Esophagus muscularis mucosa (tissue), 4 donors: ENCODE data around the gene CEP68. TPM values are rescaled to one million over a fixed set of nuclear protein-coding genes. Genes with fewer than 3 reads are reported as not detected.

Experiments used
- DNase-seq: peaks from one replicate; pipeline ENCODE4 v3.0.0-alpha.2; 2017; ENCODE audit errors: extremely low spot score
- H3K27ac ChIP-seq, 4 donors: fragments of 200-600 bp; sonication (generic); replicated peaks in 1 of 4; 1 replicate in 3 of 4; 2 replicates in 1 of 4; pipeline ENCODE4 v1.5.1; 2016 to 2019; ENCODE audit warnings: mild to moderate bottlenecking in 1 of 4
- H3K27me3 ChIP-seq, 4 donors: fragments of 200-600 bp; sonication (generic); one replicate each; pipeline versions ENCODE4 v1.5.1 to v1.6.0; 2016 to 2019
- H3K36me3 ChIP-seq, 4 donors: fragments of 200-600 bp; sonication (generic); one replicate each; pipeline ENCODE4 v1.5.1; 2016 to 2019
- H3K4me1 ChIP-seq, 4 donors: fragments of 200-600 bp; sonication (generic); one replicate each; pipeline ENCODE4 v1.5.1; 2016 to 2019
- H3K4me3 ChIP-seq, 4 donors: fragments of 200-600 bp; sonication (generic); 1 replicate in 2 of 4; 2 replicates in 2 of 4; pipeline ENCODE4 v1.5.1; 2016 to 2019; ENCODE audit warnings: mild to moderate bottlenecking in 4 of 4, moderate library complexity in 1 of 4
- H3K9me3 ChIP-seq, 4 donors: fragments of 200-600 bp; sonication (generic); 1 replicate in 3 of 4; 2 replicates in 1 of 4; pipeline ENCODE4 v1.5.1; 2016 to 2019
- EP300 ChIP-seq: sonication (generic); formaldehyde crosslinking; IDR thresholded peaks from one replicate; pipeline ENCODE4 v1.6.1; 2017; ENCODE audit warnings: antibody characterized with exemption
- POLR2A ChIP-seq: fragments of 450-650 bp; IDR thresholded peaks from one replicate; pipeline ENCODE4 v1.6.1; 2017; ENCODE audit warnings: antibody characterized with exemption, moderate library complexity, mild to moderate bottlenecking, low read depth
- POLR2AphosphoS5 ChIP-seq, 2 donors: sonication (generic); formaldehyde crosslinking; IDR thresholded peaks; one replicate each; pipeline ENCODE4 v1.6.1; 2017; ENCODE audit warnings: antibody characterized with exemption in 2 of 2
- WGBS: methylation state at CpG from one replicate; pipeline ENCODE4 v1.1.5; 2018; 5-methylcytosine and 5-hydroxymethylcytosine counted together
- intact Hi-C: fragments of 100-400 bp; cut with DNase I; formaldehyde crosslinking; loops from one replicate; pipeline ENCODE4 v1.15.1; 2023
- total RNA-seq, 4 donors: library from RNA; depleted of rRNA; stranded (reverse); fragments of >200 nt; gene quantifications; one replicate each; pipeline versions ENCODE4 v1.1.0 to v1.2.1, GENCODE V29; 2016
- TF ChIP-seq, protein P1 (sequence below), 3 experiments: fragments of 200-600 bp in 2 of 3; fragments of 450-650 bp in 1 of 3; sonication (generic) in 2 of 3; IDR thresholded peaks; one replicate each; pipeline ENCODE4 v1.5.1; 2017 to 2019; ENCODE audit warnings: antibody characterized with exemption in 3 of 3, mild to moderate bottlenecking in 2 of 3, moderate library complexity in 1 of 3

The CEP68 gene
- total RNA-seq, 4 donors from 2014 or later, result 21.6 to 39.3 (median 28.6) TPM

DNA sequence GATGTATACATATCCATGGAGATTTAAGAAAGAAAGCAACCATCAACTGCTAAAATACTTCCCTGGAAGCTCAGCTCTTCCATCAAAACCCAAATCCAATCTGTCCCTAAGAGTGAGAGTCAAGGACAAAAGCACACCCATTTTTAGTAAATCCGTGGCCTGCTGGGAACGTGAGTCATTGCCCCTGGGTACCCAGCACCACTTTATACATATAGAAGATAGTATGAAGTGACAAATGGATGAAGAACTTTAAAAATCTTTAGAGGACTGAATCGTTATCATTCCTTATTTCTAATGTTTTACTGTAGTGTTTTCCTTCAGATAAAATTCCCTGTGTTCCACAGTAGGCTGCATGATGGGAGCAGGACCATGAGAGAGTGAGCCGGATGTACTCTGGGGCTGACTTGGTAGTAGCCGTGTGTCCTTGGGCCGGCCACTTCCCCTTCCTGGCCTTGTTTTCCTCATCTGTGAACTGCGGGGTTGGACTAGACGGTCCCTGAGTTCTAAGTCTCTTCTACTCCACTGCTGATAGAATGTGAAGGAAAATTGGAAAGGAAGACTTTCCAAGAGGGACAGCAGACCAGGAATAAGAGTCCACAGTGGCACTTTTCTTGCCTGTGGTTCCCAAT, 28.5 kb upstream of the CEP68 start:
- Histone ChIP-seq H3K36me3 (peaks cover 0 to 7% (median 0%) of the 10 kb centered on the region in 4 donors), H3K4me1 (no peaks in the 10 kb centered on the region), H3K9me3 (no peaks in the 10 kb centered on the region), H3K4me3 (no peak overlapping the region), H3K27ac (no peak overlapping the region), H3K27me3 (no peaks in the 10 kb centered on the region)
- TF ChIP-seq POLR2AphosphoS5 (IDR thresholded peaks at IDR 0.05) (no peak), POLR2A (no peak), EP300 (no peak)
- TF ChIP-seq, protein P1, sequence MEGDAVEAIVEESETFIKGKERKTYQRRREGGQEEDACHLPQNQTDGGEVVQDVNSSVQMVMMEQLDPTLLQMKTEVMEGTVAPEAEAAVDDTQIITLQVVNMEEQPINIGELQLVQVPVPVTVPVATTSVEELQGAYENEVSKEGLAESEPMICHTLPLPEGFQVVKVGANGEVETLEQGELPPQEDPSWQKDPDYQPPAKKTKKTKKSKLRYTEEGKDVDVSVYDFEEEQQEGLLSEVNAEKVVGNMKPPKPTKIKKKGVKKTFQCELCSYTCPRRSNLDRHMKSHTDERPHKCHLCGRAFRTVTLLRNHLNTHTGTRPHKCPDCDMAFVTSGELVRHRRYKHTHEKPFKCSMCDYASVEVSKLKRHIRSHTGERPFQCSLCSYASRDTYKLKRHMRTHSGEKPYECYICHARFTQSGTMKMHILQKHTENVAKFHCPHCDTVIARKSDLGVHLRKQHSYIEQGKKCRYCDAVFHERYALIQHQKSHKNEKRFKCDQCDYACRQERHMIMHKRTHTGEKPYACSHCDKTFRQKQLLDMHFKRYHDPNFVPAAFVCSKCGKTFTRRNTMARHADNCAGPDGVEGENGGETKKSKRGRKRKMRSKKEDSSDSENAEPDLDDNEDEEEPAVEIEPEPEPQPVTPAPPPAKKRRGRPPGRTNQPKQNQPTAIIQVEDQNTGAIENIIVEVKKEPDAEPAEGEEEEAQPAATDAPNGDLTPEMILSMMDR (IDR thresholded peaks at IDR 0.05), result no peak
- intact Hi-C loops, result no loop called here
- no peak for DNase-seq
- 89% methylated on average over 8 of the region's 8 CpGs for WGBS

DNA sequence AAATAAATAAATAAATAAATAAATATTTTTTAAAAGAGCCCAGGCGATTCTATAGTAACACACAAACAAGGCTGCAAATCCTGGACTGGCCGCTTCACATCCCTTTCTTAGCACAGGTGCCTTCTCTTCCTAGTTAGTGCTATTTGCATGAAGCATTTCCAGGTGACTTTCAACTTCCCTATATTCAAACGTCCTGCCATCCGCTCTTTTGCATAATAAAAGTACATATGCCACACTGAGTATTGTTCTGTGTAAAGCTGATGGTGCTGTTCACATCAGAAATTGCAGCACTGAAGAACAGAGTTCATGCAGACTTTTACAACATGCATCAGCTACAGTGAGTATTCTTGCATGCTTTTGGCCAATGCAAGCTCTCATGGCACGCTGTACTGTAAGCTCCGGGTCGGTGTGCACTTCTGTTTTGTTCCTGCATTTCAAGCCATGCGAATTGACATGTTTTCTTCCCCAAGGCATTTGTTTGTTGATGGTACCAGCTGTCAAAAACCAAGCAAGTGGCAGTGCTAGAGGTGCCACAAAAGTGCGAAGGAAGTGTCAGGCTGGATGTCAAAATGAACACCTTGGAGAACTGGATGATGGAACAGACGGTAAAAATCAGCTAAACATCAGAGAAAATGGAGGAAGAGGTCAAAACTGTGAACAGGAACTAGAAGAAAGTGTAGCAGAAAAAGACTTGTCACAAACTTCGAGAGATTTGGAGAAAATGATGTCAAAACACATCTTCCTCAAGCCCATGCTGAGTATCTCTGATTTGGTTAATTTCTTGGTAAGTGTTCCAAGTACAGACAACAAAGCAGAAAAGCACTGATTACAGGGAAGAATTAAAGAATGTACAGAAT, 25.5 kb upstream of the CEP68 start:
- no peak for DNase-seq
- no peaks in the 10 kb centered on the region for H3K4me1 ChIP-seq
- H3K4me3 ChIP-seq, result no peak overlapping the region
- H3K9me3 ChIP-seq, result no peaks in the 10 kb centered on the region
- no peak for TF ChIP-seq EP300
- TF ChIP-seq POLR2AphosphoS5 (IDR thresholded peaks at IDR 0.05), result no peak
- no peaks in the 10 kb centered on the region for H3K27me3 ChIP-seq
- H3K36me3 ChIP-seq, result no peaks in the 10 kb centered on the region
- H3K27ac ChIP-seq, result no peak overlapping the region
- WGBS, result 78% methylated on average over 11 of the region's 11 CpGs
- intact Hi-C loops, result no loop called here

DNA sequence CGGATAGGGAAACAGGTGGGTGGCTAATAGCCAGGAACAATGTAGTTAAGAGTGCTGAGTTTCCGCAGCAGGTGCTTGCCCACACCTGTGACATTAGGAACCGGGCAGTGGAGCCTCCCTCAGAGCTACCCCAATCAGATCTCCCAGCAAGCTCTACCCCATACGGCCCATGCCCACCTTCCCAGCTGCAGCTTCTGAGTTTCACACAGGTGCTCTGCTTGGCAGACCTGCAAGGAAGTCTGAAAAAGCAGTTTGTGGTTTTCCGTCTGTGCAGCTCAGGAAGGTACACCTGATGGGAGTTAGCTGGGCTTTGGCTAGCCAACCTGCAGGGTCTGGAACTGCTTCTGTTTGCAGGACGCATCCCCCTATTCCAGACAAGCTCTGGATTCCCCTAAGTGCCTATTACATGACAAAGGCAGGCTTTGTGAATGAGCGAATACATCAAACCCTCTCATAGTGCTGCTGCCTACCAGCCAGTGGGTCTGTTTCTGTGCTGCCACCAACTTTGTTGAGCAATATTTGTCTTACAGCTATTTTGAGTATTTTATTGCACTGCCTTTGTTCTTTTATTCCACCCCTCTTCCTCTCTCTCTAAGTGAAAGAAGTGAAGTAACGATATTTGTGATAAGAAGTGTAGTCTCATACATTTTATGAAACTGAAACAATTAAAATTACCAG, 24.7 kb upstream of the CEP68 start:
- DNase-seq, result no peak
- H3K4me1 ChIP-seq, result no peaks in the 10 kb centered on the region
- no peaks in the 10 kb centered on the region for H3K9me3 ChIP-seq
- intact Hi-C loops, result no loop called here
- H3K27ac ChIP-seq, result no peak overlapping the region
- TF ChIP-seq POLR2A (no peak), POLR2AphosphoS5 (IDR thresholded peaks at IDR 0.05) (no peak), EP300 (no peak)
- TF ChIP-seq, protein P1 (IDR thresholded peaks at IDR 0.05), result no peak
- H3K36me3 ChIP-seq, result no peaks in the 10 kb centered on the region
- H3K4me3 ChIP-seq, result no peak overlapping the region
- H3K27me3 ChIP-seq, result no peaks in the 10 kb centered on the region
- 70% methylated on average over 8 of the region's 8 CpGs for WGBS

DNA sequence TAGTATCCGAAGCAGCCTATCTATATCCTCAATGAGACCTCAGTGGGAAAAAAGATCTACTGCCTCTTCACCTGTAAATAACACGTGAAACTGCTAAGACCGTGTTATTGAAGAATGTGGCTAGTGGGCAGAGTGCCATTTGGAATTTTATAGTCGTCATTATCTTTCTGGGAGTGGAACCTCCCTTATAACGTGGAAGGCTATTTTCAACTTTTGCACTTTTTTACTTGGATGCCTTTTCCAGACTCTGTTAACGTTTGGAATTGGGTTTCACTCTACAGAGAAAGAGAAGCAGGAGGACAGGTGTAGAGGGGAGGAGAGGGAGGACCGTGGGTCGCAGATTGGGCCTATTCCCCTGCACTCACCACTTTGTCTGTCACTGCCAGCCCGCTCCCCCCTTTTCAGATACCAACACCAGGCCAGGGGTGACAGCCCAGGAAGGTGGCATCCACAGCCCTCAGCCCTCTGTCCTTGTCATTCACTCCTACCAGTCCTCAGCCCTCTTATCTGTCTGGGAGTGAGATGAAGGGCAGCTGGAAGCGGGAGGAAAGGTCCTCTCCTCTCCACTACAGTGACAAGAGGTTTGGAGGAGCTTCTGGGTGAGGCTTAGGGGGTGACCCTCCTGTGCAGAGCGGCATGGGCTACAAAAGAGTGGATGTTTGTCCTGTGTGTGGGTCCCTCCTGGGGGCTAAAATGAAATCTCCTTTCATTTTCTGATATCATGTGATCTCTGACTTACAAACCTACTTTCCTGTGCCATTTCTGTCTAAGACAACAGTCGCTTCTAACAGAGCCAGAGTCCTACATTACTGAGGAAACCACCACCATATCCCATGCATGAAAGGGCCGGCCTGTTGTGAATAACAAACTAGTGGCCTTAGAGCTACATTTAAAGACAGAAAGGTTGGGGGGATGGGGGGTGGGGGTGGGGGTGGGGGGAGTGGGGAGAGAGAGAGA, 23.9 kb upstream of the CEP68 start:
- Histone ChIP-seq H3K9me3 (no peaks in the 10 kb centered on the region), H3K4me1 (no peaks in the 10 kb centered on the region), H3K36me3 (no peaks in the 10 kb centered on the region), H3K27ac (no peak overlapping the region), H3K27me3 (no peaks in the 10 kb centered on the region), H3K4me3 (no peak overlapping the region)
- WGBS, result 72% methylated on average over 13 of the region's 13 CpGs
- DNase-seq, result no peak
- TF ChIP-seq POLR2AphosphoS5 (IDR thresholded peaks at IDR 0.05), result no peak
- TF ChIP-seq POLR2A, result no peak
- TF ChIP-seq, protein P1 (IDR thresholded peaks at IDR 0.05), result no peak
- no peak for TF ChIP-seq EP300
- intact Hi-C loops, result no loop called here
